ENCODE measurements around the gene SPINK1.

GRCh38 chr5:147830035-147830434 is 1.4 kb downstream of the SPINK1 start:
- TF ChIP-seq MAX (IDR thresholded peaks at IDR 0.05) (no peak), CTCF (IDR thresholded peaks at IDR 0.05 in 2 of 3, conservative IDR thresholded peaks at IDR 0.05 in 1 of 3; ENCODE audit: borderline replicate concordance in 1 of 3, insufficient read depth in 1 of 3, low read depth in 2 of 3, low read length in 2 of 3) (no peak), POLR2A (IDR thresholded peaks at IDR 0.05; ENCODE audit: borderline replicate concordance, extremely low read depth, insufficient read depth, insufficient read length) (no peak), YY1 (IDR thresholded peaks at IDR 0.05; ENCODE audit: extremely low read depth, insufficient replicate concordance, low read depth, low read length) (no peak), EZH2 (IDR thresholded peaks at IDR 0.05) (no peak), ZNF274 (IDR thresholded peaks at IDR 0.05; ENCODE audit: low read depth, low read length) (no peak), RAD21 (IDR thresholded peaks at IDR 0.05; ENCODE audit: low read depth) (no peak), EZH2phosphoT487 (IDR thresholded peaks at IDR 0.05; ENCODE audit: borderline replicate concordance) (no peak)
